Right lobe of liver (tissue), 4 donors: ENCODE measurements around the gene ISLR.

Experiments used
- CTCF ChIP-seq, 4 donors: fragments of 200-600 bp in 3 of 4; fragments of 450-650 bp in 1 of 4; IDR thresholded peaks; one replicate each; pipeline versions ENCODE4 v1.5.1 to v1.8.0; 2016 to 2022; ENCODE audit warnings: antibody characterized with exemption in 4 of 4, mild to moderate bottlenecking in 2 of 4
- POLR2A ChIP-seq: fragments of 450-650 bp; IDR thresholded peaks from one replicate; pipeline ENCODE4 v1.6.1; 2017; ENCODE audit warnings: antibody characterized with exemption, mild to moderate bottlenecking
- donor health status: DM: no; HTN: no; CAD: no.
- donor health status: DM: no; HTN: no; CAD: no.
- donor health status: DM: no; HTN: yes; CAD: no.

GRCh38 chr15:74127954-74128784, 45.3 kb upstream of the ISLR start:
- no peak for TF ChIP-seq POLR2A
- no peak for TF ChIP-seq CTCF (IDR thresholded peaks at IDR 0.05)
